IPS DF 6.9 (cell line): ENCODE results near the gene RAB20.

Experiments
- DNase-seq: peaks from one replicate; pipeline ENCODE4 v3.0.0-alpha.2; 2013; ENCODE audit warnings: low read depth, low spot score
- H3K27ac ChIP-seq: one replicate; pipeline ENCODE4 v1.5.1; 2013; ENCODE audit warnings: low read length, control low read depth
- H3K27me3 ChIP-seq: 2 replicates; pipeline ENCODE4 v1.6.1; 2013; ENCODE audit warnings: mild to moderate bottlenecking, low read length; ENCODE audit not compliant: control insufficient read depth, insufficient read depth
- H3K36me3 ChIP-seq: 2 replicates; pipeline ENCODE4 v1.6.1; 2013; ENCODE audit warnings: low read length; ENCODE audit not compliant: control insufficient read depth, insufficient read depth
- H3K4me1 ChIP-seq: 2 replicates; pipeline ENCODE4 v1.6.1; 2013; ENCODE audit warnings: low read length; ENCODE audit not compliant: control insufficient read depth, insufficient read depth
- H3K4me3 ChIP-seq: 2 replicates; pipeline ENCODE4 v1.5.1; 2013; ENCODE audit warnings: mild to moderate bottlenecking, low read length
- H3K9me3 ChIP-seq: 2 replicates; pipeline ENCODE4 v1.6.1; 2013; ENCODE audit warnings: low read length, inconsistent platforms; ENCODE audit not compliant: control insufficient read depth, insufficient read depth
- WGBS: extraction: QIAGEN DNeasy Blood & Tissue Kit; methylation state at CpG from one replicate; pipeline ENCODE4 v1.1.7; 2013; ENCODE audit warnings: mixed read lengths, missing lambda C conversion rate; ENCODE audit not compliant: insufficient read length, insufficient coverage; 5-methylcytosine and 5-hydroxymethylcytosine counted together

RAB20 gene

DNA sequence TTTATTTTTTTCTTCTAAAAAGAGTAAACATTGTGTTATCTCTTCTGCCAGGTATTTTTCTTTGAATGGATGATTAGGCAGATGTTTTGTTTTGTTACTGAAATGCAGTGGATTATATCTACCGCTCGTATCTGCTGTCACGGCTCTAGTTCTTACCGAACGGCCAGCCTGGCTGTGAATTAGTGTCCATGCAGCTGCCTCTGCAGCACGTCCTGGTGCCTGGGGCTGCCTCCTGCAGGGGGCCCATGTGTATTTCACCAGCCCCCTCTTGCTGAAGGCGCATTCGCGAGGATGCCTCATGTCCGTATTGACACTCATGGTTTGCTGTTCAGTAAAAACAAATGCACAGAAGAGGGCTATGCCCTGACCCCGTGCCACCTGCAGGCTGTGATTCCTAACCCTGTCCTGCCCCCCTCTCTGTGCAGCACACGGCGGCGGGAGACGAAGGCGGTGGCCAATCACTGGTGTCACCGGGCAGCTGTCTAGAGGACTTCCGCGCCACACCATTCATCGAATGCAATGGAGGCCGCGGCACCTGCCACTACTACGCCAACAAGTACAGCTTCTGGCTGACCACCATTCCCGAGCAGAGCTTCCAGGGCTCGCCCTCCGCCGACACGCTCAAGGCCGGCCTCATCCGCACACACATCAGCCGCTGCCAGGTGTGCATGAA, 49.9 kb downstream of the RAB20 start:
- DNase-seq, result no peak
- no CpG with 5 or more reads among the region's 31 CpGs for WGBS
- Histone ChIP-seq H3K9me3 (no peaks in the 10 kb centered on the region), H3K4me3 (no peak overlapping the region), H3K36me3 (peaks cover 16% of the 10 kb centered on the region), H3K27ac (no peak overlapping the region), H3K27me3 (no peaks in the 10 kb centered on the region), H3K4me1 (peaks cover 4% of the 10 kb centered on the region; the same call in 1 of the 2 replicates)

DNA sequence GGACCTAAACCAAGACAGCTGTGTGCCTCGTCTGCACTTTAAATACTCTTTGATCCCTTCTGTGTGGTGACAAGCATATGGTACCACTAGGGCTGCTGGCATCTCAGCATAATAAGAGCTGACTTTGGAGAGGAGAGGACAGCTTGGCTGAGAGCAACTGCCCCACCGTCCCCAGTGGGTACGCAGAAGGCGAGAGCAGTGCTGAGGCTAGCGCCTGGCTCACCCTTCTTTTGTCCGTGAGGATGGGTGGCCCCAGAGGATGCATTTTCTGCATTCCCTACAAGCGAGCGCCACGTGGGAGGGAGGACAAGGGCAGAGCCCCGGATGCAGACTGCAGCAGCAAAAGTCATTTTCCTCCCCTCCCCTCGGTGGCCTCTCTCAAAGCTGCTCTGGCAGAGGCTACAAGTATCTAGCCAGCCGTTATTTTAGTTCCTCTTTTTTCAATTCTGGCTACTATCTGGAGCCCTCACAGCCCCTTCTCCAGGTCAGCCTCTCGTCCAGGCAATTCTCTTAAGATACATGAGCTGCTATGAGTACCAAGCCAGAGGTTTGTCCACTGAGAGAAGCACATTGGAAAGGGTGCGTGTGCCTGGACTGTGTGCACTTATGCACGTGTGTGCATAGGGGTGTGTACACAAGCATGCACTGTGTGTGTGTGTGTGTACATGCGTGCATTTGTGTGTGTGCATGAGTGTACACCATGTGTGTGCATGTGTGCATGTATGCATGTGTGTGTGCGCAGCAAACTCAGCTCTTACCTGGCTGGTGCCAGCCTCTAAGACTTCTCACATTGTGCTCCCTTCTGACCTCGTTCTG, 51.3 kb downstream of the RAB20 start:
- DNase-seq, result no peak
- no peaks in the 10 kb centered on the region for H3K27me3 ChIP-seq
- H3K9me3 ChIP-seq, result no peaks in the 10 kb centered on the region
- WGBS, result no CpG with 5 or more reads among the region's 18 CpGs
- peaks cover 4% of the 10 kb centered on the region; the same call in 1 of the 2 replicates for H3K4me1 ChIP-seq
- no peak overlapping the region for H3K4me3 ChIP-seq
- H3K36me3 ChIP-seq, result peaks cover 21% of the 10 kb centered on the region
- no peak overlapping the region for H3K27ac ChIP-seq

- Histone ChIP-seq H3K27me3 (no peaks in the 10 kb centered on the region), H3K4me3 (no peak overlapping the region), H3K9me3 (no peaks in the 10 kb centered on the region), H3K27ac (no peak overlapping the region), H3K4me1 (peaks cover 2% of the 10 kb centered on the region; the same call in 1 of the 2 replicates), H3K36me3 (peaks cover 21% of the 10 kb centered on the region)
- no peak for DNase-seq
- WGBS, result no CpG with 5 or more reads among the region's 4 CpGs
These were observed 52.0 kb downstream of the RAB20 start for GRCh38 chr13:110509478-110509926.

- H3K4me3 ChIP-seq, result no peak overlapping the region
- DNase-seq, result no peak
- H3K9me3 ChIP-seq, result no peaks in the 10 kb centered on the region
- peaks cover 2% of the 10 kb centered on the region; the same call in 1 of the 2 replicates for H3K4me1 ChIP-seq
- H3K27ac ChIP-seq, result no peak overlapping the region
- H3K27me3 ChIP-seq, result no peaks in the 10 kb centered on the region
- H3K36me3 ChIP-seq, result peaks cover 29% of the 10 kb centered on the region
- no CpG with 5 or more reads among the region's 23 CpGs for WGBS
These were observed 53.7 kb downstream of the RAB20 start for GRCh38 chr13:110507678-110508381.

- H3K4me1 ChIP-seq, result peaks cover 2% of the 10 kb centered on the region; the same call in 1 of the 2 replicates
- no peak for DNase-seq
- H3K36me3 ChIP-seq, result peaks cover 25% of the 10 kb centered on the region
- H3K27ac ChIP-seq, result no peak overlapping the region
- H3K9me3 ChIP-seq, result no peaks in the 10 kb centered on the region
- H3K4me3 ChIP-seq, result no peak overlapping the region
- no CpG with 5 or more reads among the region's 17 CpGs for WGBS
- H3K27me3 ChIP-seq, result no peaks in the 10 kb centered on the region
These were observed 54.5 kb downstream of the RAB20 start for GRCh38 chr13:110506859-110507566.

DNA sequence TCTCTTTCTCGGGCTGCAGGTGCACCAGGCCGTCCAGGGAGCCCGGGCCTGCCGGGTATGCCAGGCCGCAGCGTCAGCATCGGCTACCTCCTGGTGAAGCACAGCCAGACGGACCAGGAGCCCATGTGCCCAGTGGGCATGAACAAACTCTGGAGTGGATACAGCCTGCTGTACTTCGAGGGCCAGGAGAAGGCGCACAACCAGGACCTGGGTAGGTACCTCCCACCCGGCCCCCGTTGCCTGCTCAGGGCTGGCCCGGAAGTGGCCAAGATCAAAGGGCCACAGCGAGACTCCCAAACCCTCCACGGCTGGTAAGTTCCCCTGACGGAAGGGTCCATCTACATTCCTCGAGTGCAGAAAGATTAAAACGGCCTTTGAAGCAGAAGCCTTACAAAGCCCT, 55.1 kb downstream of the RAB20 start:
- H3K9me3 ChIP-seq, result no peaks in the 10 kb centered on the region
- DNase-seq, result no peak
- H3K27ac ChIP-seq, result no peak overlapping the region
- H3K27me3 ChIP-seq, result no peaks in the 10 kb centered on the region
- H3K4me1 ChIP-seq, result 0 out of 2 replicates have a peak, but pooled peaks cover 2% of the 10 kb centered on the region
- peaks cover 28% of the 10 kb centered on the region for H3K36me3 ChIP-seq
- H3K4me3 ChIP-seq, result no peak overlapping the region
- WGBS, result no CpG with 5 or more reads among the region's 18 CpGs

DNA sequence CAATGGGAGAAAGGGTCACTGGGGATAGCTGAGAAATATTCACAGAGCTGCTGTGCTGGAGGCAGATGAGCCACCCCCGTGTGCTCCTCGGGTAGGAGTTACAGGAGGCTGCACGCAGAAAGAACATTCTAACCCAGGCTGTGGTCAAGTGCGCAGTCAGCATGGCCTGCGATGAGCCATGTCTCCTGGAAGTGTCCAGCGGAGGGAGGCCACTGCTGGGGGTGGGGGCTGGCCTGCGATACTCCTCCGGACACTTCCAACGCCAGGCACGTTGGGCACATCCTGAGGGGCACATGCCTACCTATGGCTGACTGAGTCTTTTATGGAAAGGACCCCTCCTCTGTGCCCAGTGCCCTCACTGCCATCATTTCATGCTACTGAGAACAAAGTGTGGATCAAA, 55.9 kb downstream of the RAB20 start:
- H3K27me3 ChIP-seq, result no peaks in the 10 kb centered on the region
- 0 out of 2 replicates have a peak, but pooled peaks cover 2% of the 10 kb centered on the region for H3K4me1 ChIP-seq
- no peak overlapping the region for H3K4me3 ChIP-seq
- peaks cover 30% of the 10 kb centered on the region for H3K36me3 ChIP-seq
- DNase-seq, result no peak
- no CpG with 5 or more reads among the region's 10 CpGs for WGBS
- H3K27ac ChIP-seq, result no peak overlapping the region
- no peaks in the 10 kb centered on the region for H3K9me3 ChIP-seq

DNA sequence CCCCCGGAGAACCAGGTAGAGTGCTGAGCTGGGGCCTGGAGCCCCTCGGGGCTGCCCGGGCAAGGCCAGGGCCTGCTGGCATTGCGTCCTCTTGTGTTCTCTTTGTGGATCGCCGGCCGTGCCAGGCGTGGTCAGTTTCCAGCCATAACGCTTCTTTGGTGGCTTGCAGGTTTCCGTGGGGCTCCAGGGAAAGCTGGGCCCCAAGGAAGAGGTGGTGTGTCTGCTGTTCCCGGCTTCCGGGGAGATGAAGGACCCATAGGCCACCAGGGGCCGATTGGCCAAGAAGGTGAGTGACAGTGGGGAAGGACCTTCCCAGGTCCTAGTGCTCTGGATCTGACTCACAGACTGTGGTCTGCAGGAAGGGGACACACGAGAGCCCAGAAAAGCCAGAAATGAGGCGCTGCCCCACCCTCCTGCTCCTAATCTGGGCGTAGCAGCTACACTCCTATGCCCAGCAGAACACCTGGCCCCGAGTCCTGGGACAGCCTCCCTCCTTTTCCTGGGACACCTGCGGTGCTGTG, 57.5 kb downstream of the RAB20 start:
- H3K4me3 ChIP-seq, result no peak overlapping the region
- H3K4me1 ChIP-seq, result no peaks in the 10 kb centered on the region
- WGBS, result no CpG with 5 or more reads among the region's 18 CpGs
- peaks cover 27% of the 10 kb centered on the region for H3K36me3 ChIP-seq
- H3K9me3 ChIP-seq, result no peaks in the 10 kb centered on the region
- no peak for DNase-seq
- H3K27me3 ChIP-seq, result no peaks in the 10 kb centered on the region
- no peak overlapping the region for H3K27ac ChIP-seq

GRCh38 chr13:110503037-110503901, 58.3 kb downstream of the RAB20 start:
- Histone ChIP-seq H3K4me1 (no peaks in the 10 kb centered on the region), H3K27me3 (no peaks in the 10 kb centered on the region), H3K27ac (no peak overlapping the region), H3K36me3 (peaks cover 30% of the 10 kb centered on the region), H3K4me3 (no peak overlapping the region), H3K9me3 (no peaks in the 10 kb centered on the region)
- no CpG with 5 or more reads among the region's 20 CpGs for WGBS
- no peak for DNase-seq
